IPS-15b (cell line): ENCODE data around the gene ZMAT3.
"Not testable (repeated sequence)": the region's sequence is repeated elsewhere in the genome, so short reads cannot be mapped to it uniquely, and the experiment has no call there.

Experiments used
- H3K27me3 ChIP-seq: one replicate; pipeline ENCODE4 v1.6.1; 2013; ENCODE audit warnings: low read length; ENCODE audit not compliant: control insufficient read depth, insufficient read depth
- H3K36me3 ChIP-seq: one replicate; pipeline ENCODE4 v1.6.1; 2013; ENCODE audit warnings: low read length; ENCODE audit not compliant: control insufficient read depth, insufficient read depth
- H3K4me1 ChIP-seq: one replicate; pipeline ENCODE4 v1.6.1; 2013; ENCODE audit warnings: mild to moderate bottlenecking, low read length; ENCODE audit not compliant: control insufficient read depth, insufficient read depth
- H3K4me3 ChIP-seq: one replicate; pipeline ENCODE4 v1.5.1; 2013; ENCODE audit warnings: low read depth, low read length
- H3K9ac ChIP-seq: one replicate; pipeline ENCODE4 v1.6.1; 2013; ENCODE audit warnings: low read depth, mild to moderate bottlenecking, low read length
- H3K9me3 ChIP-seq: one replicate; pipeline ENCODE4 v1.6.1; 2013; ENCODE audit warnings: mild to moderate bottlenecking, low read length; ENCODE audit not compliant: control insufficient read depth, insufficient read depth

ZMAT3 gene

DNA sequence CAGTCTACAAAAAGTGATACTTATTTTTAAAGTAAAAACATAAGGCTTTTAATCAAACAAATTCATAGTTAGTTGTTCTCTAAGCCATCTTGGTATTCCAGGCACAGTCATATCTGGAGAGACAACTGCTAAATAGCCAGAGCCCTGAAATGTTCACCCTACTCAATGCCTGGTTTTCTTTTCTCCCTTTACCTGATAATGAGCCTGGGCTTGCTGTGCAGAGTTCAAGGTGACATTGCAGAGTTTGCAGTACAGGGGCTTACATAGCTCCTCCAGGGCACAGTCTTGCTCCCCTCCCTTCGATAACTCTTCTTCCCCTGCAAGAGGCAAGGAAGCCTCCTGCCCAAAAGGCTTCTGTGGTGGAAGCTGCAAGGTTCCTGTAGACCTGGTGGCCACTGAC lies 4.3 kb downstream of the ZMAT3 start:
- Histone ChIP-seq H3K4me1 (peaks cover 2% of the 10 kb centered on the region), H3K4me3 (no peak overlapping the region), H3K27me3 (no peaks in the 10 kb centered on the region), H3K36me3 (no peaks in the 10 kb centered on the region), H3K9ac (no peak overlapping the region), H3K9me3 (no peaks in the 10 kb centered on the region)

DNA sequence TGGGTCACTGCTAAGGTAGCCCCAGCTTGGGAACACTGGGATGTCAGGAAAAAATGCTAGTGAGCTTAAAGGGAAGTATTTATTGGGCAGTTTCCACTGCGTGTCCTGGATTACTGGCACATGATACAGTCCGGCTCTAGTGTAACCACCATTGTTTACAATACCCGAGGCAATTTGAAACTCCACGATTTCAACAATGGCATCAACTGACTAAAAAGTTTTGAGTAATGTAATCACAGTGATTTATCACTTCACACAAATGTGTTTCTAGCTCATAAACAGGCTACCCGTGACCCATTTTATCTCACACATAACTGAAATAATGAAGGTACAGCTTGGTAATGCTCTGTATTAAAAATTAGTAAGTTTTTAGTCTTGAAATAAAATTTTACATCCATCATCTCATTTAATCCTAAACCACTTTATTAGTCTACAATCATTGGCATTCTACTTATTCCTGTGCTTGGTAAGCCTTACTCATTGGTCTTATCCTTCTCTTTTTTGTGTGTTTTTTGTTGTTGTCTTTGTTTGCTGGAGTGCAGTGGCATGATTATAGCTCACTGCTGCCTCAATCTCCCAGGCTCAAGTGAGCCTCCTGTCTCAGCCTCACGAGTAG lies 7.6 kb downstream of the ZMAT3 start:
- H3K9me3 ChIP-seq = no peaks in the 10 kb centered on the region
- no peak overlapping the region for H3K4me3 ChIP-seq
- no peaks in the 10 kb centered on the region for H3K27me3 ChIP-seq
- no peaks in the 10 kb centered on the region for H3K4me1 ChIP-seq
- no peaks in the 10 kb centered on the region for H3K36me3 ChIP-seq
- H3K9ac ChIP-seq = no peak overlapping the region

- Histone ChIP-seq H3K4me1 (no peaks in the 10 kb centered on the region), H3K9me3 (no peaks in the 10 kb centered on the region), H3K27me3 (no peaks in the 10 kb centered on the region), H3K9ac (no peak overlapping the region), H3K4me3 (no peak overlapping the region), H3K36me3 (no peaks in the 10 kb centered on the region)
These were observed 15.3 kb downstream of the ZMAT3 start for GRCh38 chr3:179056326-179056725.

DNA sequence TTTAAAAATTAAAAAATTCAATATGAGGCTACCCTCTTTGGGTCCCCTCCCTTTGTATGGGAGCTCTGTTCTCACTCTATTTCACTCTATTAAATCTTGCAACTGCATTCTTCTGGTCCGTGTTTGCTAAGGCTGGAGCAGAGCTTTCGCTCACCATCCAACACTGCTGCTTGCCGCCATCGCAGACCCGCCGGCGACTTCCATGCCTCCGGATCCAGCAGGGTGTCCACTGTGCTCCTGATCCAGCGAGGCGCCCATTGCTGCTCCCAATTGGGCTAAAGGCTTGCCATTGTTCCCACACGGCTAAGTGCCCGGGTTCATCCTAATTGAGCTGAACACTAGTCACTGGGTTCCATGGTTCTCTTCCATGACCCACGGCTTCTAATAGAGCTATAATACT lies 17.0 kb downstream of the ZMAT3 start:
- not testable (repeated sequence) for H3K9me3 ChIP-seq, H3K27me3 ChIP-seq, H3K4me3 ChIP-seq, H3K9ac ChIP-seq, H3K36me3 ChIP-seq, H3K4me1 ChIP-seq

DNA sequence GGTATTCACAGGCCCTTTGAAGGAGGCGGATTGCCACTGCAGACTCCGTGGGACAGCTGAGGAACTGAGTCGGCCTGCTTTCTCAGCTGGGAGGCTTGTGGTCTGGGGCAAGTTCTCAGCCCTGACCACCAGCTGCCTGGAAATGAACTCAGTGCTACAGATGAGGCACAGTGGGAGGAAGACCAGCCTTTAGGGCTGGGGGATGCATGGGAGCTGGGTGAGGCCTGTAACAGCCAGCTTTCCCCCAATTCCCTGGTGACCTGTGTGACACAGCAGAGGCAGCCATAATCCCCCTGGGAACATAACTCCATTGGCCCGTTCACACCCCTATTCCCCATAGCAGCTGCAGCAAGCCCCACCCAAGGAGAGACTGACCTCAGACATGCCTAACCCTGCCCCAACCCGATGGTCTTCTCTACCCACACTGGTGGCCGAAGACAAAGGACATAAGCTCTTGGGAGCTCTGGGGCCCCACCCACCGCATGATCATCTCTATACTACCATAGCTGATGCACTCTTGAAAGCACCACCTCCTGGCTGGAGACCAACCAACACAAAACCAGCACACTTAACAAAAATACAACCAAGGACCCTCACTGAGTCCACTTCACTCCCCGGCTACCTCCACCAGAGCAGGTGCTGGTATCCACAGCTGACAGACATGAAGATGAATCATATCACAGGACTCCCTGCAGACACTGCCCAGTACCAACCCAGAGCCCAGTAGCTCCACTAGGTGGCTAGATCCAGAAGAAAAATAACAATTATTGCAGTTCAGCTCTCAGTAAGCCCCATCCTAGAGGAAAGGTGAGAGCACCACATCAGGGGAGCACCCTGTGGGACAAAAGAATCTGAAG lies 24.9 kb downstream of the ZMAT3 start:
- Histone ChIP-seq H3K9ac (no peak overlapping the region), H3K36me3 (no peaks in the 10 kb centered on the region), H3K27me3 (no peaks in the 10 kb centered on the region), H3K9me3 (no peaks in the 10 kb centered on the region), H3K4me3 (no peak overlapping the region), H3K4me1 (no peaks in the 10 kb centered on the region)

- H3K36me3 ChIP-seq = no peaks in the 10 kb centered on the region
- no peaks in the 10 kb centered on the region for H3K9me3 ChIP-seq
- H3K27me3 ChIP-seq = no peaks in the 10 kb centered on the region
- H3K4me3 ChIP-seq = no peak overlapping the region
- H3K9ac ChIP-seq = no peak overlapping the region
- no peaks in the 10 kb centered on the region for H3K4me1 ChIP-seq
These were observed 25.7 kb downstream of the ZMAT3 start for GRCh38 chr3:179045719-179046402.

DNA sequence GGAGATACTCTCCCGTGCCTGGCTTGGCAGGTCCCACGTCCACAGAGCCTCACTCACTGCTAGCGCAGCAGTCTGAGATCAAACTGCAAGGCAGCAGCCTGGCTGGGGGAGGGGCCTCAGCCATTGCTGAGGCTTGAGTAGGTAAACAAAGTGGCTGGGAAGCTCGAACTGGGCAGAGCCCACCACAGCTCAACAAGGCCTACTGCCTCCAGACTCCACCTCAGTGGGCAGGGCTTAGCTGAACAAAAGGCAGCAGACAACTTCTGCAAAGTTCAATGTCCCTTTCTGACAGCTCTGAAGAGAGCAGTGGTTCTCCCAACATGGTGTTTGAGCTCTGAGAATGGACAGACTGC lies 32.7 kb downstream of the ZMAT3 start:
- not testable (repeated sequence) for H3K4me1 ChIP-seq, H3K9me3 ChIP-seq, H3K9ac ChIP-seq, H3K36me3 ChIP-seq, H3K27me3 ChIP-seq, H3K4me3 ChIP-seq

- Histone ChIP-seq H3K36me3 (no peaks in the 10 kb centered on the region), H3K27me3 (no peaks in the 10 kb centered on the region), H3K9me3 (no peaks in the 10 kb centered on the region), H3K4me3 (no peak overlapping the region), H3K4me1 (no peaks in the 10 kb centered on the region), H3K9ac (no peak overlapping the region)
These were observed 33.3 kb downstream of the ZMAT3 start for GRCh38 chr3:179038216-179038898.

DNA sequence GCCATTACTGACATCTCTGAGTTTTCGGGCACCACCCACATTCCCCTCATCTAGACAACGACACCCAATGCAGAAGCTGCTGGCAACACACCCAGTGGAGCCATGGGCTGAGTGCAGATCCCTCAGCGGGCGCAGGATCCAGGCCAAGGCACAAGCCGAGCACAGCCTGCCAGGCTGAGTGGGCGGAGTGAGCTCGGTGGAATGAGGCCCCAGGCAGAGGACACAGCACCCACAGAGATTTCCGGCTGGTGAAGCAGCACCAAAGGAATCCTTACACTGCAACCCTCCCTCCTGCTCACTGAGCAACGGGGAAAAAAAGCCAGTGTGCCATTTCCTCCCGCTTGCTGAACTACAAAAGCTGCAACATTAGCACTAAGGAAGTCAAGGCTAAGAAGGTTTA lies 34.3 kb downstream of the ZMAT3 start:
- no peaks in the 10 kb centered on the region for H3K4me1 ChIP-seq
- H3K27me3 ChIP-seq = no peaks in the 10 kb centered on the region
- H3K9ac ChIP-seq = no peak overlapping the region
- H3K9me3 ChIP-seq = no peaks in the 10 kb centered on the region
- H3K36me3 ChIP-seq = no peaks in the 10 kb centered on the region
- H3K4me3 ChIP-seq = no peak overlapping the region

- H3K9ac ChIP-seq = no peak overlapping the region
- H3K36me3 ChIP-seq = no peaks in the 10 kb centered on the region
- no peak overlapping the region for H3K4me3 ChIP-seq
- no peaks in the 10 kb centered on the region for H3K9me3 ChIP-seq
- no peaks in the 10 kb centered on the region for H3K27me3 ChIP-seq
- no peaks in the 10 kb centered on the region for H3K4me1 ChIP-seq
These were observed 34.8 kb downstream of the ZMAT3 start for GRCh38 chr3:179036626-179037300.

DNA sequence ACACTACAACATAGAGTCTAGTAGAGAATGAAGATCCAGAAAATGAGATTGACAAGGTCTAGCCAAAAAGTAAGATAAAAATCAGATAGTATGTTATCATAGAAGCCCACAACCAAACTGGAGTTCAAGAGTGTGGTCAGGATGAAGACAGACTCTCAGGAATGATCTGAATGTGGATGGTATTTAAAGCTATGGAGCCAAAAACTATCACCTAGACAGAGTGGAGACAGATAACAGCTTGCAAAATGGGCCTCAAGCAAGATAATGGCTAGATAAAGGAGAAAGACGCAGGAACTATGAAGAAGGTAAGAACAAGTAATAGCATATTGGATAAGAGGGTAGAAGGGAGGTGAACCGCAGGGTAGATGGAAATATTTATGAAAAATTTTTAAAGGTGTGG lies 35.4 kb downstream of the ZMAT3 start:
- H3K4me1 ChIP-seq = no peaks in the 10 kb centered on the region
- H3K9ac ChIP-seq = no peak overlapping the region
- no peaks in the 10 kb centered on the region for H3K9me3 ChIP-seq
- H3K4me3 ChIP-seq = no peak overlapping the region
- no peaks in the 10 kb centered on the region for H3K36me3 ChIP-seq
- H3K27me3 ChIP-seq = no peaks in the 10 kb centered on the region
